K562 (cell line): ENCODE data around the gene GULP1. TPM values are rescaled to one million over a fixed set of nuclear protein-coding genes. Genes with fewer than 3 reads are reported as not detected.

Experiments
- ATAC-seq: fragments of 200-7000 bp; cut with Tn5 transposase; 3 replicates; pipeline ENCODE4 v1.9.1; 2020; ENCODE audit warnings: moderate library complexity
- BruUV-seq: library from RNA; stranded (reverse); fragments of 400-500 nt; replicated peaks from 2 replicates; lab custom pipeline; 2021; lab: Mats Ljungman, UMichigan
- CTCF ChIA-PET: fragments of 300-600 bp; formaldehyde crosslinking; extraction: SDS; loops from one replicate; lab custom pipeline; 2021; ENCODE audit warnings: low intra/inter-chr PET ratio; lab: Yijun Ruan, JAX
- POLR2A ChIA-PET: fragments of 300-600, 350-650 bp; sonication (Branson Sonifier 250); formaldehyde crosslinking; extraction: SDS; loops from one replicate; lab custom pipeline; 2021; ENCODE audit warnings: antibody characterized with exemption, inconsistent platforms; lab: Yijun Ruan, JAX
- DNase-seq, 4 experiments: peaks; one replicate each; pipeline versions ENCODE4 v3.0.0 to v3.0.0-alpha.2; 2011 to 2018; ENCODE audit warnings: low spot score in 3 of 4, mixed read lengths in 3 of 4; ENCODE audit errors: extremely low read depth in 1 of 4
- FAIRE-seq: peaks from 2 replicates; lab custom pipeline; 2011; peaks lifted over from hg19 to GRCh38; lab: Jason Lieb, UNC
- H2AFZ ChIP-seq: 2 replicates; pipeline ENCODE4 v1.6.0; 2011; ENCODE audit warnings: low read depth, low read length, control low read depth, inconsistent platforms
- H3K27ac ChIP-seq: fragments of 200-600 bp; 3 replicates; pipeline ENCODE4 v1.8.0; 2011; ENCODE audit warnings: low read depth, mild to moderate bottlenecking, control low read depth, inconsistent platforms, low read length, moderate library complexity, mixed read lengths; ENCODE audit errors: extremely low read depth
- H3K27me3 ChIP-seq, 2 experiments: fragments of 300-600 bp in 1 of 2; 2 replicates in 1 of 2; 3 replicates in 1 of 2; pipeline versions ENCODE4 v1.6.0 to v1.8.0; 2011; ENCODE audit warnings: inconsistent platforms in 2 of 2, low read length in 2 of 2, mild to moderate bottlenecking in 1 of 2, mixed read lengths in 1 of 2, moderate library complexity in 1 of 2; ENCODE audit not compliant: control insufficient read depth in 2 of 2, insufficient read depth in 2 of 2
- H3K36me3 ChIP-seq: fragments of 300-600 bp; 3 replicates; pipeline ENCODE4 v1.8.0; 2011; ENCODE audit warnings: mild to moderate bottlenecking, low read length, inconsistent platforms; ENCODE audit not compliant: control insufficient read depth, insufficient read depth
- H3K4me1 ChIP-seq, 2 experiments: fragments of 200-600 bp in 1 of 2; replicated peaks in 1 of 2; 2 replicates in 1 of 2; 3 replicates in 1 of 2; pipeline versions ENCODE4 v1.5.1 to v1.8.0; 2011; ENCODE audit warnings: inconsistent platforms in 2 of 2, low read length in 2 of 2, mild to moderate bottlenecking in 1 of 2, mixed read lengths in 1 of 2, moderate library complexity in 1 of 2; ENCODE audit not compliant: control insufficient read depth in 2 of 2, insufficient read depth in 2 of 2
- H3K4me2 ChIP-seq: 2 replicates; pipeline ENCODE4 v1.6.1; 2011; ENCODE audit warnings: low read length, control low read depth, inconsistent platforms, mixed read lengths; ENCODE audit not compliant: insufficient read depth
- H3K4me3 ChIP-seq: fragments of 200-600 bp; sonication (generic), shearing (Covaris generic); 2 replicates; pipeline ENCODE4 v1.5.1; 2016; ENCODE audit warnings: control low read depth, inconsistent platforms
- H3K79me2 ChIP-seq: fragments of 200-600 bp; 3 replicates; pipeline ENCODE4 v1.8.0; 2011; ENCODE audit warnings: low read length, inconsistent platforms; ENCODE audit not compliant: control insufficient read depth, insufficient read depth
- H3K9ac ChIP-seq, 2 experiments: 2 replicates each; pipeline versions ENCODE4 v1.6.0 to v1.6.1; 2011; ENCODE audit warnings: low read depth in 2 of 2, low read length in 2 of 2, control low read depth in 1 of 2, inconsistent platforms in 1 of 2, mild to moderate bottlenecking in 1 of 2, mixed read lengths in 1 of 2; ENCODE audit not compliant: insufficient read depth in 1 of 2
- H3K9me1 ChIP-seq: one replicate; pipeline ENCODE4 v1.6.0; 2011; ENCODE audit warnings: inconsistent platforms, mild to moderate bottlenecking, low read length, moderate library complexity; ENCODE audit not compliant: control insufficient read depth, insufficient read depth
- H3K9me3 ChIP-seq: replicated peaks from 2 replicates; pipeline ENCODE4 v1.5.1; 2011; ENCODE audit warnings: low read depth, low read length, inconsistent platforms; ENCODE audit not compliant: control insufficient read depth, insufficient read depth
- H4K20me1 ChIP-seq: replicated peaks from 2 replicates; pipeline ENCODE4 v1.6.1; 2011; ENCODE audit warnings: low read length, inconsistent platforms, mixed read lengths; ENCODE audit not compliant: control insufficient read depth, insufficient read depth
- DEAF1 ChIP-seq: fragments of 450-650 bp; formaldehyde crosslinking; IDR thresholded peaks from 2 replicates; pipeline ENCODE4 v1.4.0; 2020; ENCODE audit warnings: mild to moderate bottlenecking, moderate library complexity
- EP400 ChIP-seq: fragments of 450-650 bp; IDR thresholded peaks from 2 replicates; pipeline ENCODE4 v1.6.1; 2017; ENCODE audit warnings: antibody characterized with exemption, mild to moderate bottlenecking, moderate library complexity
- GABPA ChIP-seq: fragments of 200-800 bp; sonication (Bioruptor generic); conservative IDR thresholded peaks from 2 replicates; pipeline ENCODE4 v1.6.1; 2016; ENCODE audit warnings: low read depth, missing genetic modification characterization, missing compliant biosample characterization
- KHSRP ChIP-seq: fragments of 450-650 bp; IDR thresholded peaks from 2 replicates; pipeline ENCODE4 v1.6.1; 2017
- MAFF ChIP-seq: IDR thresholded peaks from 2 replicates; pipeline ENCODE4 v1.6.1; 2012; ENCODE audit warnings: low read length, improper control_type of control experiment
- NFXL1 ChIP-seq: fragments of 450-650 bp; formaldehyde crosslinking; IDR thresholded peaks from 2 replicates; pipeline ENCODE4 v1.4.0; 2021; ENCODE audit warnings: mild to moderate bottlenecking
- NKRF ChIP-seq: fragments of 450-650 bp; IDR thresholded peaks from 2 replicates; pipeline ENCODE4 v1.6.1; 2016; ENCODE audit warnings: borderline replicate concordance
- RBM22 ChIP-seq: fragments of 200-400 bp; formaldehyde crosslinking; IDR thresholded peaks from 2 replicates; pipeline ENCODE4 v1.6.1; 2018; ENCODE audit warnings: low read length, low read depth; ENCODE audit not compliant: poor library complexity, severe bottlenecking
- STAT5B ChIP-seq: fragments of 250-450 bp; sonication (Bioruptor Pico); IDR thresholded peaks from 2 replicates; pipeline ENCODE4 v1.8.0; 2021; ENCODE audit warnings: mild to moderate bottlenecking, inconsistent platforms
- ZFX ChIP-seq: sonication (generic); formaldehyde crosslinking; IDR thresholded peaks from 2 replicates; pipeline ENCODE4 v1.8.0; 2022; ENCODE audit warnings: mild to moderate bottlenecking, missing genetic modification reagents, moderate library complexity
- WGBS: fragments of 100-300 bp; shearing (Covaris generic); methylation state at CpG from one replicate; pipeline ENCODE4 v1.1.6; 2016; ENCODE audit warnings: low coverage, mixed read lengths; ENCODE audit not compliant: insufficient coverage; ENCODE audit errors: missing lambda C conversion rate; 5-methylcytosine and 5-hydroxymethylcytosine counted together
- in situ Hi-C: fragments of 300-500 bp; cut with MboI; formaldehyde crosslinking; loops from 4 replicates; pipeline ENCODE4 v1.15.0; 2018; ENCODE audit warnings: inconsistent platforms, mixed read lengths
- intact Hi-C: fragments of 100-400 bp; cut with micrococcal nuclease; formaldehyde crosslinking; loops from 2 replicates; pipeline ENCODE4 v1.14.2; 2022
- polyA plus RNA-seq, 8 experiments: library from polyadenylated mRNA; depleted of rRNA in 4 of 8; stranded (reverse) in 5 of 8; unstranded in 3 of 8; fragments of >200 nt; fragmentation: Nextera tagmentation in 2 of 8; fragmentation: Illumina TruSeq in 1 of 8; extraction: Ambion mirVana in 2 of 8; extraction: Trizol in 1 of 8; gene quantifications; 2 replicates each; pipeline versions ENCODE4 v1.2.1 to v1.2.3, GENCODE V29; 2011 to 2014; ENCODE audit warnings: inconsistent platforms in 1 of 8, missing spikeins in 1 of 8
- total RNA-seq, 7 experiments: library from RNA; depleted of rRNA in 6 of 7; stranded (reverse); fragments of >200 nt in 6 of 7; fragmentation: Illumina TruSeq in 2 of 7; extraction: Trizol in 2 of 7; gene quantifications; 2 replicates each; pipeline versions ENCODE4 v1.2.1 to v1.2.3, GENCODE V29; 2011 to 2021; ENCODE audit warnings: low replicate concordance in 1 of 7
- TF ChIP-seq, protein P1 (sequence below): sonication (generic); formaldehyde crosslinking; IDR thresholded peaks from 2 replicates; pipeline ENCODE4 v1.8.0; 2022; ENCODE audit warnings: missing genetic modification reagents, mild to moderate bottlenecking, borderline replicate concordance
- TF ChIP-seq, protein P2 (sequence below): fragments of 250-450 bp; sonication (Bioruptor Pico); IDR thresholded peaks from 2 replicates; pipeline ENCODE4 v1.8.0; 2022; ENCODE audit warnings: inconsistent platforms
- TF ChIP-seq, protein P3 (sequence below): fragments of 450-650 bp; formaldehyde crosslinking; IDR thresholded peaks from 2 replicates; pipeline ENCODE4 v1.4.0; 2022; ENCODE audit warnings: missing genetic modification characterization

The GULP1 gene
- total and polyA plus RNA-seq, 9 of the 15 experiments (the other 6 are each of a cell fraction or from before 2014, with no cell fraction given): 8.5 to 25.3 (median 19.5) TPM

- TF ChIP-seq DEAF1 (no peak), EP400 (no peak), NFXL1 (no peak), STAT5B (no peak), ZFX (CRISPR knock-in tag) (no peak), RBM22 (no peak), NKRF (no peak), KHSRP (no peak), MAFF (no peak), GABPA (tag) (no peak)
- TF ChIP-seq, protein P1, sequence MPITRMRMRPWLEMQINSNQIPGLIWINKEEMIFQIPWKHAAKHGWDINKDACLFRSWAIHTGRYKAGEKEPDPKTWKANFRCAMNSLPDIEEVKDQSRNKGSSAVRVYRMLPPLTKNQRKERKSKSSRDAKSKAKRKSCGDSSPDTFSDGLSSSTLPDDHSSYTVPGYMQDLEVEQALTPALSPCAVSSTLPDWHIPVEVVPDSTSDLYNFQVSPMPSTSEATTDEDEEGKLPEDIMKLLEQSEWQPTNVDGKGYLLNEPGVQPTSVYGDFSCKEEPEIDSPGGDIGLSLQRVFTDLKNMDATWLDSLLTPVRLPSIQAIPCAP (CRISPR knock-in tag): no peak
- TF ChIP-seq, protein P2, sequence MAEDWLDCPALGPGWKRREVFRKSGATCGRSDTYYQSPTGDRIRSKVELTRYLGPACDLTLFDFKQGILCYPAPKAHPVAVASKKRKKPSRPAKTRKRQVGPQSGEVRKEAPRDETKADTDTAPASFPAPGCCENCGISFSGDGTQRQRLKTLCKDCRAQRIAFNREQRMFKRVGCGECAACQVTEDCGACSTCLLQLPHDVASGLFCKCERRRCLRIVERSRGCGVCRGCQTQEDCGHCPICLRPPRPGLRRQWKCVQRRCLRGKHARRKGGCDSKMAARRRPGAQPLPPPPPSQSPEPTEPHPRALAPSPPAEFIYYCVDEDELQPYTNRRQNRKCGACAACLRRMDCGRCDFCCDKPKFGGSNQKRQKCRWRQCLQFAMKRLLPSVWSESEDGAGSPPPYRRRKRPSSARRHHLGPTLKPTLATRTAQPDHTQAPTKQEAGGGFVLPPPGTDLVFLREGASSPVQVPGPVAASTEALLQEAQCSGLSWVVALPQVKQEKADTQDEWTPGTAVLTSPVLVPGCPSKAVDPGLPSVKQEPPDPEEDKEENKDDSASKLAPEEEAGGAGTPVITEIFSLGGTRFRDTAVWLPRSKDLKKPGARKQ (CRISPR knock-in tag): no peak
- TF ChIP-seq, protein P3, sequence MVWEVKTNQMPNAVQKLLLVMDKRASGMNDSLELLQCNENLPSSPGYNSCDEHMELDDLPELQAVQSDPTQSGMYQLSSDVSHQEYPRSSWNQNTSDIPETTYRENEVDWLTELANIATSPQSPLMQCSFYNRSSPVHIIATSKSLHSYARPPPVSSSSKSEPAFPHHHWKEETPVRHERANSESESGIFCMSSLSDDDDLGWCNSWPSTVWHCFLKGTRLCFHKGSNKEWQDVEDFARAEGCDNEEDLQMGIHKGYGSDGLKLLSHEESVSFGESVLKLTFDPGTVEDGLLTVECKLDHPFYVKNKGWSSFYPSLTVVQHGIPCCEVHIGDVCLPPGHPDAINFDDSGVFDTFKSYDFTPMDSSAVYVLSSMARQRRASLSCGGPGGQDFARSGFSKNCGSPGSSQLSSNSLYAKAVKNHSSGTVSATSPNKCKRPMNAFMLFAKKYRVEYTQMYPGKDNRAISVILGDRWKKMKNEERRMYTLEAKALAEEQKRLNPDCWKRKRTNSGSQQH (CRISPR knock-in tag): no peak
- Histone ChIP-seq H3K4me2 (no peak overlapping the region), H3K4me1 (no peaks in the 10 kb centered on the region), H4K20me1 (no peaks in the 10 kb centered on the region), H3K27me3 (no peaks in the 10 kb centered on the region), H3K79me2 (no peaks in the 10 kb centered on the region), H3K4me3 (no peak overlapping the region), H3K9me1 (no peaks in the 10 kb centered on the region), H3K9ac (no peak overlapping the region), H3K9me3 (no peaks in the 10 kb centered on the region), H3K36me3 (no peaks in the 10 kb centered on the region), H3K27ac (no peak overlapping the region), H2AFZ (no peak overlapping the region)
- intact Hi-C loops: loop anchor here (10.0 kb wide), 2 partner anchors 448 to 818 kb away; partner anchors contain the start of gene COL3A1
- in situ Hi-C loops: no loop called here
- ATAC-seq: no peak
- no peak for DNase-seq
- ChIA-PET POLR2A (no interaction called here), CTCF (interaction anchor here (0.6 kb wide), 1 partner anchor 11 kb away, joined by 3 read pairs; no protein-coding TSS in a partner anchor)
- FAIRE-seq: no peak
- 33% methylated on average over 1 of the region's 1 CpG for WGBS
- no TSS peak for BruUV-seq
These were observed 235.5 kb downstream of the GULP1 start for GRCh38 chr2:188527141-188527540.
